ENCODE data around the gene TMEM178B.

DNA sequence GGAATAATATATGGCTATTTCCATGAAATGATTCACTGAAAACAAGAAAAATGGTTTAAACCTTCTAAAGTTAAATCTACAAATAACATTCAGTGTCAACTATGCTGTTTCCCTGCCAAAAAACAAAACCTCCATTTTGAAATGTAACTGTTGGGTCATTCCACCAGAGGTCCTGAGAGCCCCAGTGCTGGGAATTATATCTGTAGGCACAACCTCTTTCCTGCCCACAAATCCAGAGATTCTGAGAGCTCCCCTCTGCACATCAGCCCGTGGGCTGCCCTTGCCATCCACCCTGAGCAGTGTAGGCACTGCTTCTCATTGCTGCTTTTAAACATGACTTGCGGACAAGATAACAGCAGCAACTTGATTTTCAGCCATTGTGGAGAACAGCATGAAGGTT, 198.6 kb downstream of the TMEM178B start:
- TF ChIP-seq, protein P1, sequence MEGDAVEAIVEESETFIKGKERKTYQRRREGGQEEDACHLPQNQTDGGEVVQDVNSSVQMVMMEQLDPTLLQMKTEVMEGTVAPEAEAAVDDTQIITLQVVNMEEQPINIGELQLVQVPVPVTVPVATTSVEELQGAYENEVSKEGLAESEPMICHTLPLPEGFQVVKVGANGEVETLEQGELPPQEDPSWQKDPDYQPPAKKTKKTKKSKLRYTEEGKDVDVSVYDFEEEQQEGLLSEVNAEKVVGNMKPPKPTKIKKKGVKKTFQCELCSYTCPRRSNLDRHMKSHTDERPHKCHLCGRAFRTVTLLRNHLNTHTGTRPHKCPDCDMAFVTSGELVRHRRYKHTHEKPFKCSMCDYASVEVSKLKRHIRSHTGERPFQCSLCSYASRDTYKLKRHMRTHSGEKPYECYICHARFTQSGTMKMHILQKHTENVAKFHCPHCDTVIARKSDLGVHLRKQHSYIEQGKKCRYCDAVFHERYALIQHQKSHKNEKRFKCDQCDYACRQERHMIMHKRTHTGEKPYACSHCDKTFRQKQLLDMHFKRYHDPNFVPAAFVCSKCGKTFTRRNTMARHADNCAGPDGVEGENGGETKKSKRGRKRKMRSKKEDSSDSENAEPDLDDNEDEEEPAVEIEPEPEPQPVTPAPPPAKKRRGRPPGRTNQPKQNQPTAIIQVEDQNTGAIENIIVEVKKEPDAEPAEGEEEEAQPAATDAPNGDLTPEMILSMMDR (IDR thresholded peaks at IDR 0.05; ENCODE audit: poor library complexity): no peak
- TF ChIP-seq EZH2 (IDR thresholded peaks at IDR 0.05; ENCODE audit: borderline replicate concordance) (no peak), EZH2phosphoT487 (IDR thresholded peaks at IDR 0.05; ENCODE audit: low read depth, severe bottlenecking, unreplicated experiment) (no peak)
